ENCODE results near the gene ACTN1.

GRCh38 chr14:68841016-68841809 lies 137.9 kb downstream of the ACTN1 start:
- TF ChIP-seq ZFP3 (tag by site-specific recombination; IDR thresholded peaks at IDR 0.05; ENCODE audit: low read depth) (no peak), ZNF174 (tag by site-specific recombination; IDR thresholded peaks at IDR 0.05) (no peak), SALL2 (tag by site-specific recombination; IDR thresholded peaks at IDR 0.05; ENCODE audit: borderline replicate concordance) (no peak), ZBTB49 (tag by site-specific recombination; IDR thresholded peaks at IDR 0.05; ENCODE audit: low read depth) (no peak), ZNF221 (tag by site-specific recombination; IDR thresholded peaks at IDR 0.05; ENCODE audit: borderline replicate concordance) (no peak), ZNF350 (tag by site-specific recombination; IDR thresholded peaks at IDR 0.05) (no peak), ZNF555 (tag by site-specific recombination; conservative IDR thresholded peaks at IDR 0.05) (no peak), YY1 (tag by site-specific recombination; IDR thresholded peaks at IDR 0.05) (no peak), ZNF426 (tag by site-specific recombination; IDR thresholded peaks at IDR 0.05) (no peak)
- TF ChIP-seq, protein P1, sequence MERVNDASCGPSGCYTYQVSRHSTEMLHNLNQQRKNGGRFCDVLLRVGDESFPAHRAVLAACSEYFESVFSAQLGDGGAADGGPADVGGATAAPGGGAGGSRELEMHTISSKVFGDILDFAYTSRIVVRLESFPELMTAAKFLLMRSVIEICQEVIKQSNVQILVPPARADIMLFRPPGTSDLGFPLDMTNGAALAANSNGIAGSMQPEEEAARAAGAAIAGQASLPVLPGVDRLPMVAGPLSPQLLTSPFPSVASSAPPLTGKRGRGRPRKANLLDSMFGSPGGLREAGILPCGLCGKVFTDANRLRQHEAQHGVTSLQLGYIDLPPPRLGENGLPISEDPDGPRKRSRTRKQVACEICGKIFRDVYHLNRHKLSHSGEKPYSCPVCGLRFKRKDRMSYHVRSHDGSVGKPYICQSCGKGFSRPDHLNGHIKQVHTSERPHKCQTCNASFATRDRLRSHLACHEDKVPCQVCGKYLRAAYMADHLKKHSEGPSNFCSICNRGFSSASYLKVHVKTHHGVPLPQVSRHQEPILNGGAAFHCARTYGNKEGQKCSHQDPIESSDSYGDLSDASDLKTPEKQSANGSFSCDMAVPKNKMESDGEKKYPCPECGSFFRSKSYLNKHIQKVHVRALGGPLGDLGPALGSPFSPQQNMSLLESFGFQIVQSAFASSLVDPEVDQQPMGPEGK (tag by site-specific recombination; IDR thresholded peaks at IDR 0.05), result no peak
- TF ChIP-seq, protein P2, sequence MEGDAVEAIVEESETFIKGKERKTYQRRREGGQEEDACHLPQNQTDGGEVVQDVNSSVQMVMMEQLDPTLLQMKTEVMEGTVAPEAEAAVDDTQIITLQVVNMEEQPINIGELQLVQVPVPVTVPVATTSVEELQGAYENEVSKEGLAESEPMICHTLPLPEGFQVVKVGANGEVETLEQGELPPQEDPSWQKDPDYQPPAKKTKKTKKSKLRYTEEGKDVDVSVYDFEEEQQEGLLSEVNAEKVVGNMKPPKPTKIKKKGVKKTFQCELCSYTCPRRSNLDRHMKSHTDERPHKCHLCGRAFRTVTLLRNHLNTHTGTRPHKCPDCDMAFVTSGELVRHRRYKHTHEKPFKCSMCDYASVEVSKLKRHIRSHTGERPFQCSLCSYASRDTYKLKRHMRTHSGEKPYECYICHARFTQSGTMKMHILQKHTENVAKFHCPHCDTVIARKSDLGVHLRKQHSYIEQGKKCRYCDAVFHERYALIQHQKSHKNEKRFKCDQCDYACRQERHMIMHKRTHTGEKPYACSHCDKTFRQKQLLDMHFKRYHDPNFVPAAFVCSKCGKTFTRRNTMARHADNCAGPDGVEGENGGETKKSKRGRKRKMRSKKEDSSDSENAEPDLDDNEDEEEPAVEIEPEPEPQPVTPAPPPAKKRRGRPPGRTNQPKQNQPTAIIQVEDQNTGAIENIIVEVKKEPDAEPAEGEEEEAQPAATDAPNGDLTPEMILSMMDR (tag by site-specific recombination; IDR thresholded peaks at IDR 0.05), result no peak
